Pancreas (tissue), 10 donors: ENCODE data around the gene RPL32. TPM values are rescaled to one million over a fixed set of nuclear protein-coding genes. Genes with fewer than 3 reads are reported as not detected.
"Not testable (repeated sequence)": the region's sequence is repeated elsewhere in the genome, so short reads cannot be mapped to it uniquely, and the experiment has no call there.

Source experiments
- ATAC-seq, 4 donors: fragments of 200-7000 bp; cut with Tn5 transposase; one replicate each; pipeline versions ENCODE4 v1.8.0 to v1.9.1; 2020; ENCODE audit warnings: mild to moderate bottlenecking in 4 of 4, moderate library complexity in 4 of 4
- DNase-seq, 6 donors: peaks; one replicate each; pipeline ENCODE4 v3.0.0-alpha.2; 2020
- FAIRE-seq: peaks from 2 replicates; lab custom pipeline; 2012; peaks lifted over from hg19 to GRCh38; lab: Jason Lieb, UNC
- H3K27ac ChIP-seq, 4 donors: fragments of 200-600 bp; sonication (generic); 1 replicate in 3 of 4; 2 replicates in 1 of 4; pipeline versions ENCODE4 v1.5.0 to v1.8.0; 2020
- H3K27me3 ChIP-seq, 4 donors: fragments of 200-600 bp; one replicate each; pipeline ENCODE4 v1.8.0; 2021
- H3K36me3 ChIP-seq, 3 donors: fragments of 200-600 bp; sonication (generic) in 1 of 3; one replicate each; pipeline versions ENCODE4 v1.5.0 to v1.8.0; 2020 to 2021
- H3K4me1 ChIP-seq, 3 donors: fragments of 200-600 bp; one replicate each; pipeline ENCODE4 v1.8.0; 2021
- H3K4me3 ChIP-seq, 4 donors: fragments of 200-600 bp; sonication (generic) in 2 of 4; one replicate each; pipeline versions ENCODE4 v1.5.0 to v1.8.0; 2020 to 2021
- H3K9me3 ChIP-seq, 4 donors: fragments of 200-600 bp; one replicate each; pipeline ENCODE4 v1.8.0; 2021
- WGBS, 2 donors: extraction: QIAGEN DNeasy Blood & Tissue Kit; methylation state at CpG; one replicate each; pipeline ENCODE4 v1.1.7; 2013; 5-methylcytosine and 5-hydroxymethylcytosine counted together
- intact Hi-C, 3 donors: fragments of 100-400 bp; cut with DNase I; formaldehyde crosslinking; loops; one replicate each; pipeline versions ENCODE4 v1.11.1 to v1.14.2; 2022
- polyA plus RNA-seq, 2 donors: library from polyadenylated mRNA; stranded (reverse); fragments of 200-250 nt; gene quantifications; one replicate each; pipeline ENCODE4 v1.2.3, GENCODE V29; 2013
- total RNA-seq, 6 donors: library from RNA; stranded (reverse); fragmentation: NEBNext Ultra II Directional in 4 of 6; extraction: Animal tissue kit (Norgen Biotek cat#: 25700) in 4 of 6; gene quantifications; one replicate each; pipeline versions ENCODE4 v1.2.1 to v1.2.4, GENCODE V29; 2021 to 2023
- TF ChIP-seq, protein P1 (sequence below), 4 donors: fragments of 200-600 bp; sonication (generic) in 3 of 4; IDR thresholded peaks; one replicate each; pipeline versions ENCODE4 v1.5.0 to v1.8.0; 2021; ENCODE audit warnings: antibody characterized with exemption in 4 of 4
- donor health status: healthy with polysubstance abuse.
- donor health status: DM: no; HTN: no; CAD: no; lungs with moderate emphysema.
- donor health status: DM: no; HTN: no; CAD: no.
- donor health status: control.
- donor health status: control.
- donor health status: Bipolar disorder and iron deficiency.
- donor health status: DM: yes; HTN: yes; CAD: no.
- donor health status: DM: no; HTN: no; CAD: no.
- donor health status: DM: no; HTN: no; CAD: no.
- donor health status: DM: yes; HTN: yes; CAD: no.

The RPL32 gene
- total and polyA plus RNA-seq, 8 donors = 931 to 1,793 (median 1,293) TPM

DNA sequence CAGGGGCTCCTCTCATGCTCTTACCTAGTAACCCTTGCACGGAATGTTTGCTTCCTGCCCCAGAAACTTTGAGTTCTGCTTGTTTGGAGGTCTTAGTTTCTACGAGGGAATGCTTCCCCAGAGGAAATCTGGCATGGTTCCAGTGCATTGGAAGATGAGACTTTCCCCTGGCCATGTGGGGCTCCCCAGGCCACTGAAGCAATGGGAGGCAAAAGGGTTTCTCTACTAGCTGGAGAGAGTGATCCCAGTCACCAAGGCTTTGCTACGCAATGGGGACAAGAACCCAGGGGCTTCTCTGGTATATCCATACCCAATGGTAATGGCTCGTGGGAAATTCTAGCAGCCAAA is 44.2 kb upstream of the RPL32 start:
- TF ChIP-seq, protein P1, sequence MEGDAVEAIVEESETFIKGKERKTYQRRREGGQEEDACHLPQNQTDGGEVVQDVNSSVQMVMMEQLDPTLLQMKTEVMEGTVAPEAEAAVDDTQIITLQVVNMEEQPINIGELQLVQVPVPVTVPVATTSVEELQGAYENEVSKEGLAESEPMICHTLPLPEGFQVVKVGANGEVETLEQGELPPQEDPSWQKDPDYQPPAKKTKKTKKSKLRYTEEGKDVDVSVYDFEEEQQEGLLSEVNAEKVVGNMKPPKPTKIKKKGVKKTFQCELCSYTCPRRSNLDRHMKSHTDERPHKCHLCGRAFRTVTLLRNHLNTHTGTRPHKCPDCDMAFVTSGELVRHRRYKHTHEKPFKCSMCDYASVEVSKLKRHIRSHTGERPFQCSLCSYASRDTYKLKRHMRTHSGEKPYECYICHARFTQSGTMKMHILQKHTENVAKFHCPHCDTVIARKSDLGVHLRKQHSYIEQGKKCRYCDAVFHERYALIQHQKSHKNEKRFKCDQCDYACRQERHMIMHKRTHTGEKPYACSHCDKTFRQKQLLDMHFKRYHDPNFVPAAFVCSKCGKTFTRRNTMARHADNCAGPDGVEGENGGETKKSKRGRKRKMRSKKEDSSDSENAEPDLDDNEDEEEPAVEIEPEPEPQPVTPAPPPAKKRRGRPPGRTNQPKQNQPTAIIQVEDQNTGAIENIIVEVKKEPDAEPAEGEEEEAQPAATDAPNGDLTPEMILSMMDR (IDR thresholded peaks at IDR 0.05) = no peak
- FAIRE-seq (no peak), DNase-seq (no peak), ATAC-seq (no peak)
- Histone ChIP-seq H3K36me3 (no peaks in the 10 kb centered on the region), H3K27ac (no peak overlapping the region), H3K27me3 (peaks cover 0 to 5% (median 0%) of the 10 kb centered on the region in 4 donors), H3K9me3 (no peaks in the 10 kb centered on the region), H3K4me1 (no peaks in the 10 kb centered on the region), H3K4me3 (no peak overlapping the region)
- intact Hi-C loops = no loop called here
- WGBS, 2 donors = 72 to 76% methylated on average over 4 of the region's 4 CpGs

DNA sequence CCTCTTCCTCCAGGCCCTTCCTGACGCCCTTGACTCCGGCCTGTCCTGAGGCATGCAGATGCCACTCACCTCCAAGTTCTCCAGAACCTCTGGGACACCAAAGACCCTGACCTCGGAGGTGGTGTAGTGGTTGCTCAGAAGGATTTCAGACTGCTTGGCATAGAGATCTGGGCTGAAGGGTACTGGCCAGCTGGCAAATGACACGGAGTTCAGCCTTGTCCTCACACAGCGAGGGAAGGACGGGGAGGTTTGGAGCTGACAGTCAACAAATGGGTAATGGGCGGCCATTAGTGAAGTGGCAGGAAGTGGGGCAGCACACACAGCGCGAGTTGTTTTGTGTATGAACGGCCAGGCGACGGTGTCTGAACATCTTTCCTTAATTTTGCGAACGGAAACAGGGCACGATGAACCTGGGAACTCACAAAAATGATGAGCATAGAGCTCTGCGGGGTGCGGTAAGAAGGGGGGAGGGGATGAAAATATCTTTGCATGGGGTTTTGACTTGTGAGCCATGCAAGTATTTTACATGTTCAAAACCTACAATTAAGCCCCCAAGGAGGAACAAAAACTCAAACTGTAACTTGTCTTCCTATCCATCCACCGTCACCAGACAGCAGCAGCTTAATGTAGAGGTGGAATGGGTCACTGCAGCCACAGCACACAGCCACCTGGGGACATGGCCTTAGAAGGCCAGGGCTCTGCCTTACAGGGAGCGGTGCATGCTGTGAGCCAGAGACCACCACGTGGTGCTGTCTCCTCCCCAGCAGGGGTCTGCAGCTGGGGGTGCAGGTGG is 43.6 kb upstream of the RPL32 start:
- TF ChIP-seq, protein P1 (IDR thresholded peaks at IDR 0.05) = no peak
- Histone ChIP-seq H3K27me3 (peaks cover 0 to 5% (median 0%) of the 10 kb centered on the region in 4 donors), H3K27ac (no peak overlapping the region), H3K36me3 (no peaks in the 10 kb centered on the region), H3K9me3 (no peaks in the 10 kb centered on the region), H3K4me3 (no peak overlapping the region), H3K4me1 (no peaks in the 10 kb centered on the region)
- intact Hi-C loops = no loop called here
- WGBS, 2 donors = 83 to 89% methylated on average over 20 of the region's 20 CpGs
- no peak for ATAC-seq
- no peak for DNase-seq
- FAIRE-seq = no peak

DNA sequence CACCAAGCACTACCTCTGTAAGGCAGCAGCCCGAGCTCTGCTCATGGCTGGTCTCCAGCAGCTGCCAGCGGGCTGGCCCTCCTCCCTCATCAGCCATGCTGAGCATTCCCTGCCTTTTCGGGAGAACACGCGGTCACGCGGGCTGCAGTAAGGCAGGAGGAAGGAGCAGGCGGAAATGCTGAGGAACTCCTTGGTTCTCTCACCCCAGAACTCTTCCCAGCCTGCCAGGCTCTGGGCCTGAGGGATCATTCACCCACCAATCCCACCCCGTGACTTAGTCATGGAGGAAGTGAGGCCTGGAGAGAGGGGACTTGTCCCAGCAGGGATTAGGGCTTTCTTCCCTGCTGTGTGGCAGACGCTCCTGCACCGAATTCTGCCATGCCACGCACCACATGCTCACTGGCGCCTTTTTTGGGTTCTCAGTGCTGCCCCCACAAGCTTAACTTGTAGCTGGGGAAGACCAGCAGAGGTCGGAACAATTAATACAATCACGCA is 42.9 kb upstream of the RPL32 start:
- Histone ChIP-seq H3K36me3 (no peaks in the 10 kb centered on the region), H3K4me1 (no peaks in the 10 kb centered on the region), H3K9me3 (no peaks in the 10 kb centered on the region), H3K27ac (no peak overlapping the region), H3K27me3 (peaks cover 0 to 5% (median 0%) of the 10 kb centered on the region in 4 donors), H3K4me3 (no peak overlapping the region)
- ATAC-seq (no peak), FAIRE-seq (no peak), DNase-seq (no peak)
- intact Hi-C loops = no loop called here
- TF ChIP-seq, protein P1 (IDR thresholded peaks at IDR 0.05) = no peak
- WGBS, 2 donors = 82 to 83% methylated on average over 15 of the region's 15 CpGs

DNA sequence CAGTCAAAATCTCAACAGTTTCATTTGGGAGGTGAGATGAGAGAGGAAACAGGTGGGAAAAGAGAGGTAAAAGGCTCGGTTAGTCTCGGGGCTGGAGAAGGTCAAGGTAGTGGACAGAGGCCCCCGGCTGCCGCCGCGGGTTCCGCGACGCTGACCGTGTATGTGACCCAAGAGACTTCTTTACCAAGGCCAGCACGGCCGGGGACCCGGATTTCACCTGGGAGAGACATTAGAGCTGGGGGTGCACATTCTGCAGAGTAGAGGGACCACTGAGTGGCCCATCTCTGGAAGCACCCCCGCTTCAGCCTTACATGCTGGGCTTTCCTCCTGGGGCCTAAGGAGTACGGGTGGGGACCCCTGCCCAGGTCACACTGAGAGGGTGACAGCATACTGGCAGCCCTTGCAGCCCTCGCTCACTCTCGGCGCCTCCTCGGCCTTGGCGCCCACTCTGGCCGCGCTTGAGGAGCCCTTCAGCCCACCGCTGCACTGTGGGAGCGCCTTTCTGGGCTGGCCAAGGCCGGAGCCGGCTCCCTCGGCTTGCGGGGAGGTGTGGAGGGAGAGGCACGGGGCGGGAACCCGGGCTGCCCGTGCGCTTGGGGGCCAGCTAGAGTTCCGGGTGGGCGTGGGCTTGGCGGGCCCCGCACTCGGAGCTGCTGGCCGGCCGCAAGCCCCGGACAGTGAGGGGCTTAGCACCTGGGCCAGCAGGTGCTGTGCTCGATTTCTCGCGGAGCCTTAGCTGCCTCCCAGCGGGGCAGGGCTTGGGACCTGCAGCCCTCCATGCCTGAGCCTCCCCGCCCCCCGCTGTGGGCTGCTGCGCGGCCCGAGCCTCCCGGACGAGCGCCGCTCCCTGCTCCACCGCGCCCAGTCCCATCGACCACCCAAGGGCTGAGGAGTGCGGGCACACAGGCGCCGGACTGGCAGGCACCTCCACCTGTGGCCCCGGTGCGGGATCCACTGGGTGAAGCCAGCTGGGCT is 41.3 kb upstream of the RPL32 start:
- TF ChIP-seq, protein P1 (IDR thresholded peaks at IDR 0.05) = no peak
- Histone ChIP-seq H3K36me3 (no peaks in the 10 kb centered on the region), H3K27me3 (no peaks in the 10 kb centered on the region), H3K4me3 (no peak overlapping the region), H3K4me1 (peaks cover 0 to 7% (median 0%) of the 10 kb centered on the region in 3 donors), H3K9me3 (no peaks in the 10 kb centered on the region), H3K27ac (no peak overlapping the region)
- intact Hi-C loops = no loop called here
- DNase-seq (no peak), ATAC-seq (no peak), FAIRE-seq (no peak)
- 87 to 89% methylated on average over 53 to 62 of the region's 62 CpGs for WGBS, 2 donors

DNA sequence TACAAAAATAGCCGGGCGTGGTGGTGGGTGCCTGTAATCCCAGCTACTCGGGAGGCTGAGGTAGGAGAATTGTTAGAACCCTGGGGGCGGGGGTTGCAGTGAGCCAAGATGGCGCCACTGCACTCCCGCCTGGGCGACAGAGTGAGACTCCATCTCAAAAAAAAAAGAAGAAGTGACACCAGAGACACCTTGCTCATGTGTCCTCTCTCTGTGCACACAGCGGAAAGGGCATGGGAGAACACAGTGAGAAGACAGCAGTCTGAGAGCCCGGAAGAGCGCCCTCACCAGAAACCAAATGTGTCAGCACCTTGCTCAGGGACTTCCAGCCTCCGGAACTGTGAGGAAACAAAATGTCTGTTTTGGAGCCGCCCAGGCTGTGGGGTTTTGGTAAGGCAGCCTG is 40.5 kb upstream of the RPL32 start:
- DNase-seq, H3K27me3 ChIP-seq, H3K4me3 ChIP-seq, H3K27ac ChIP-seq, intact Hi-C loops, H3K9me3 ChIP-seq, FAIRE-seq, ATAC-seq, H3K4me1 ChIP-seq, H3K36me3 ChIP-seq: not testable (repeated sequence)
- WGBS, 2 donors = 93 to 95% methylated on average over 12 of the region's 12 CpGs
